GM21528 (cell line): Measurements from ENCODE around the gene PDE3B.

Experiments used
- ATAC-seq: cut with Tn5 transposase; IDR thresholded peaks from one replicate; pipeline ENCODE4 v1.9.1; 2021; ENCODE audit warnings: mild to moderate bottlenecking, moderate library complexity; ENCODE audit not compliant: unreplicated experiment, low FRiP score

Gene PDE3B

GRCh38 chr11:14907411-14908213, 264.0 kb downstream of the PDE3B start:
- peak; percentile 47 for ATAC-seq

DNA sequence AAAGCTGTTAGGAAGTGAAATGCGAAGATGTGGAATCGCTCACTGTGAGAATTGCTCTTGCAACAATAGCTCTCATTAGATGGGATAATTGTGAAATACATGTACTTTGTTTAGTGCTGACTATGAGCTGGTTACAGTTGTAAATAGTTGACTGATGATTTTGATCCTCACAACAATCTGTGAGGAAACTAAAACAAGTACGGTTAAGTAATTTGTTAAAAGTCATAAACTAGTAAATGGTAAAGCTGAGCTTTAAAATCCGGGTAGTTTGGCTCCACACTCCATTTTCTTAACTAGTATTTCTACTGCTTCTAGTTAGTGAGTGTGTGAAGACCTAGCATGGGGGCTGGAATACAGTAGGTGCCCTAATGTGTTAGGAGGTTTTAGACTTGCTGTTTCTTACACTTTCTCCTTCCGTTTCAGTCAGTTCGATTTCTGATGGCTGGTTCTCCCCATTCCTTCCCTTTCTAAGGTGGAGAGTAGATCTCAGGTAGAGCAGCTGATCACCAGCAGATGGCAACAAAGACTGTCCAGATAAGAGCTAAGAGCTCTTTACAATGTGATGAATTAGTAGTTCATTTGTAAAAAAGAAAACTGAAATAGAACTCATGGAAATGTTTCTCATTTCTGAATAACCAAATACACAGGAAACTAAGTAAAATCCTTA, 264.7 kb downstream of the PDE3B start:
- ATAC-seq, result no peak

GRCh38 chr11:14914536-14914935, 270.9 kb downstream of the PDE3B start:
- ATAC-seq, result no peak

- ATAC-seq, result no peak
Measured at GRCh38 chr11:14916403-14916802, 272.8 kb downstream of the PDE3B start.
